ENCODE measurements around the gene GARNL3.

- TF ChIP-seq CTCF (IDR thresholded peaks at IDR 0.05; ENCODE audit: poor library complexity, severe bottlenecking): no peak
- no peak for TF ChIP-seq POLR2AphosphoS5 (IDR thresholded peaks at IDR 0.05)
Measured at GRCh38 chr9:127225801-127226625, 38.6 kb upstream of the GARNL3 start.

Data from neural cell (in vitro differentiated cells).